OCI-LY3 (cell line): ENCODE results near the gene AEN.

Experiments
- EZH2phosphoT487 ChIP-seq: fragments of 200-600 bp; shearing (Covaris generic); IDR thresholded peaks from 2 replicates; pipeline ENCODE4 v1.6.1; 2018; ENCODE audit warnings: antibody characterized with exemption, mixed run types, low read depth
- TF ChIP-seq, protein P1 (sequence below): fragments of 200-600, 300-600 bp; sonication (generic); IDR thresholded peaks from 2 replicates; pipeline ENCODE4 v1.5.1; 2014; ENCODE audit warnings: antibody characterized with exemption, low read length, low read depth

DNA sequence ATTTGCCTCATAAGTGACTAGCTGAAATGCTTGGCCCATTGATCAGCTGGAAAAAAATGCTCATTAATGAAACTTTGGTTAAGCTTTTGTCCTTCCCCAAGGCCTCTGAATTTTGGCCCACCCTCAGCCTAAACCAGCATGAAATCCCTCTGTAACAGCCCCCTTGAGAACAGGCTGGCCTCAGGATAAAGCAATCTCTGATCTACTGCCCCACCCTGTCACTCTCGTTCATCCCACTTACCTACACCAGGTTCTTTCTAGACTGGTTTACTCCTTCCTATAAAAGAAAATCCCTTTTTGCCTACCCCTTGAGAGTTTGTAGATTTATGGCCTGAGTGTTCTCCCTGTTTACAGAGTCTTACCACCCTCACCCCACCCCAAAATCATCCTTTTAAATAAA is 3.4 kb upstream of the AEN start:
- TF ChIP-seq, protein P1, sequence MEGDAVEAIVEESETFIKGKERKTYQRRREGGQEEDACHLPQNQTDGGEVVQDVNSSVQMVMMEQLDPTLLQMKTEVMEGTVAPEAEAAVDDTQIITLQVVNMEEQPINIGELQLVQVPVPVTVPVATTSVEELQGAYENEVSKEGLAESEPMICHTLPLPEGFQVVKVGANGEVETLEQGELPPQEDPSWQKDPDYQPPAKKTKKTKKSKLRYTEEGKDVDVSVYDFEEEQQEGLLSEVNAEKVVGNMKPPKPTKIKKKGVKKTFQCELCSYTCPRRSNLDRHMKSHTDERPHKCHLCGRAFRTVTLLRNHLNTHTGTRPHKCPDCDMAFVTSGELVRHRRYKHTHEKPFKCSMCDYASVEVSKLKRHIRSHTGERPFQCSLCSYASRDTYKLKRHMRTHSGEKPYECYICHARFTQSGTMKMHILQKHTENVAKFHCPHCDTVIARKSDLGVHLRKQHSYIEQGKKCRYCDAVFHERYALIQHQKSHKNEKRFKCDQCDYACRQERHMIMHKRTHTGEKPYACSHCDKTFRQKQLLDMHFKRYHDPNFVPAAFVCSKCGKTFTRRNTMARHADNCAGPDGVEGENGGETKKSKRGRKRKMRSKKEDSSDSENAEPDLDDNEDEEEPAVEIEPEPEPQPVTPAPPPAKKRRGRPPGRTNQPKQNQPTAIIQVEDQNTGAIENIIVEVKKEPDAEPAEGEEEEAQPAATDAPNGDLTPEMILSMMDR, result no peak
- no peak for TF ChIP-seq EZH2phosphoT487
